NOMO-1 treated with DMSO at 0.1 percent for 48 hours (cell line): ENCODE results near the gene ZYX.

Experiments used
- DNase-seq: peaks from one replicate; lab custom pipeline; 2025; ENCODE audit not compliant: unreplicated experiment; lab: John Stamatoyannopoulos, UW

Gene ZYX, protein sequence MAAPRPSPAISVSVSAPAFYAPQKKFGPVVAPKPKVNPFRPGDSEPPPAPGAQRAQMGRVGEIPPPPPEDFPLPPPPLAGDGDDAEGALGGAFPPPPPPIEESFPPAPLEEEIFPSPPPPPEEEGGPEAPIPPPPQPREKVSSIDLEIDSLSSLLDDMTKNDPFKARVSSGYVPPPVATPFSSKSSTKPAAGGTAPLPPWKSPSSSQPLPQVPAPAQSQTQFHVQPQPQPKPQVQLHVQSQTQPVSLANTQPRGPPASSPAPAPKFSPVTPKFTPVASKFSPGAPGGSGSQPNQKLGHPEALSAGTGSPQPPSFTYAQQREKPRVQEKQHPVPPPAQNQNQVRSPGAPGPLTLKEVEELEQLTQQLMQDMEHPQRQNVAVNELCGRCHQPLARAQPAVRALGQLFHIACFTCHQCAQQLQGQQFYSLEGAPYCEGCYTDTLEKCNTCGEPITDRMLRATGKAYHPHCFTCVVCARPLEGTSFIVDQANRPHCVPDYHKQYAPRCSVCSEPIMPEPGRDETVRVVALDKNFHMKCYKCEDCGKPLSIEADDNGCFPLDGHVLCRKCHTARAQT

DNA sequence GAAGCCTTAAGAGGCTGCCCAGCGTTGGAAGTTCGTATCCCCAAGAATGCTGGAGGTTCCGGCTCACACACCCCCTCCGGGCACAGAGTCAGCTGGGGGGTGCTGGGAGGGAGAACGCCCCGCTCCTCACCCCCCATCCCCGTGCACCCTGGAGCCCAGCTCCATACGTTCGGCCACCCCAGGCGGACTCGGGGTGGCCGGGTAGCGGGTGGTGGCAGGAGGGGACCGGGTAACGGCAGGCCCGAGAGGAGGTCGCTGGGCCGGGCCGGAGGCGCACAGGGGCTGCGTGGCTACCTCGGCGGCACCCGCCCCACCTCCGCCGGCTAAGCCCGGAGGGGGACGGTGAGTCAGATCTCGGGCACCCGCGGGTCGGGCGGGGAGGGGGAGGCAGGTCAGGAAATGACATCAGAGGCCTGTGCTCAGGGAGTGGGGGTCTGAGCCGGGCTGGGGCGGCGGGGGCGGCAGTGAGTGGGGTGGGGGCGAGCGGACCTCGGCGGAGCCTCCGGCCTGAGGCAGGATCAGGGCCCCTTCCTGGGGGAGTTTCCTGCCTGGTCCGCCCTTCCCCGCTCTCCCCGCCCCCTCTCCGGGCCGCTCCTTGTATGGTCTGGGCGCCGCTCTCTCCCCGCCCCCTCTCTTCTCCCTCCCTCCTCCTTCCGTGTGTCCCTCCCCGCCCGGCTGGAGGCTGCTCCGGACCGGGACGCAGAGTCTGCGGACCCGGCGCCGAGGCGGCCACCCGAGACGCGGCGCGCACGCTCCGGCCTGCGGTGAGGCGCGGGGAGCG, at the start of gene ZYX:
TSS of gene ZYX (plus strand) at position 700 of the 781 bp plus-strand sequence. CDS start 227 bp downstream, outside the sequence.
- peak; percentile 74 for DNase-seq

- DNase-seq, result no peak
These were observed 46.9 kb upstream of the ZYX start for GRCh38 chr7:143334244-143334643.

DNA sequence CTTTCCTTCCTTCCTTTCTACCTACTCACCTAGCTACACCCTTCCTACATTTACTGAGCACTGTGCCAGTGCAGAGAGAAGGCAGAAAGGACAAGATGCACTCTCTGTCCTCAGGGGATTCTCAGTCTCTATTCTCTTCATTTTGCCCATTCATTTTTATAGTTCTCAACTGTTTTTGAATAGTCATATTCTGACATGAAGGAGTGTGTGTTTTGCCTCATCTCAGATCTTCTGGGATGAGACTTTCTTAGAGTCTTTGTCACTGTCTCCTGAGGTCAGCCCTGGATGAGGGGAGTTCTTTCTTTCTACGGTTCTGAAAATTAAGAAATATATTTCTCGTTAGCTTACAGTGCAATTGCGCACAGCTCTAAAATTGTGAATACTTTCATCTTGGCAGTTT, 43.9 kb upstream of the ZYX start:
- DNase-seq, result no peak

DNA sequence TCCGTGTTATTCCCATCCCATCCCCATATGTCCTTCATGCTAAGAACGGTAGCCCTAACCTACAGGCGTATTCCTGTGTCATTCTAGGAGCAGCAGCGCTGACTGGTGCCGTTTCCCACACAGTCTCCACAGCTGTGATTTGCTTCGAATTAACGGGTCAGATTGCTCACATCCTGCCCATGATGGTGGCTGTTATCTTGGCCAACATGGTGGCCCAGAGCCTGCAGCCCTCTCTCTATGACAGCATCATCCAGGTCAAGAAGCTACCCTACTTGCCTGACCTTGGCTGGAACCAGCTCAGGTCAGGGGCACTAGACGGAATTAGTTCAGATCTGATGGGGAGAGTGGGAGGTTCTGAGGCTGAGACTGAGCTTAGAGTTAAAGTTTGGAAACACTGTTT, 39.3 kb upstream of the ZYX start:
- no peak for DNase-seq

- DNase-seq, result no peak
These were observed 37.5 kb upstream of the ZYX start for GRCh38 chr7:143343596-143343995.

DNA sequence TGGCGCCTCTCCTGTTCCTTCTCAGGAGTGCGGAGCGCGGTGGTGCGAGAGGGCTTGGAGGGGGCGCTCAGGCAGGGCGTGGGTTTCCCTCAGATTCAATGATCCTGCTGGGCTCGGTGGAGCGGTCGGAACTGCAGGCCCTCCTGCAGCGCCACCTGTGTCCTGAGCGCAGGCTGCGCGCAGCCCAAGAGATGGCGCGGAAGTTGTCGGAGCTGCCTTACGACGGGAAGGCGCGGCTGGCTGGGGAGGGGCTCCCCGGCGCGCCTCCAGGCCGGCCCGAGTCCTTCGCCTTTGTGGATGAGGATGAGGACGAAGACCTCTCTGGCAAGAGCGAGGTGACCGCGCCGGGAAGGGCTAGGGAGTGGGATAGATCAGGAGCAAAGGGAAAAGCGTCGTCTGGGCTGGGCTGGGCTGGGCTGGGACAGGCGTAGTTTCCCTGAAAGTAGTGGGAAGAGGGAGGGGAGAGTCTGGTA, 35.7 kb upstream of the ZYX start:
- DNase-seq, result peak; percentile 67

DNA sequence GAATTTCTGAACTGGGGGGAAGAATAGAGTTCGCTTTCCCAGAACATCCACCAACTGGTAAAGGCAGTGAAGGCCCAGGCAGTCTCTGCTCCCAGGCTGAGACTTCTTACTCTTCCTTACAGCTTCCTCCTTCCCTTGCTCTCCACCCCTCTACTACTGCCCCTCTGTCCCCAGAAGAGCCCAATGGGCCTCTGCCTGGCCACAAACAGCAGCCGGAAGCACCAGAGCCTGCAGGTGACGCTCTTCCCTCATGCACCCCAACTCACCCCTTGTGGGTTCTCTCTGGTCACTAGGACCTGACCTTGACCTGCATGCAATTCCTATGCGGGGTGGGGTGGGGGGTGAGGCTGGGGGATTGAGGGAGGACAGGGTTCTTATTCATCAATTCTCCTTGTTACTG, 35.1 kb upstream of the ZYX start:
- peak; percentile 43 for DNase-seq

- DNase-seq, result no peak
These were observed 33.2 kb upstream of the ZYX start for GRCh38 chr7:143347950-143348349.

DNA sequence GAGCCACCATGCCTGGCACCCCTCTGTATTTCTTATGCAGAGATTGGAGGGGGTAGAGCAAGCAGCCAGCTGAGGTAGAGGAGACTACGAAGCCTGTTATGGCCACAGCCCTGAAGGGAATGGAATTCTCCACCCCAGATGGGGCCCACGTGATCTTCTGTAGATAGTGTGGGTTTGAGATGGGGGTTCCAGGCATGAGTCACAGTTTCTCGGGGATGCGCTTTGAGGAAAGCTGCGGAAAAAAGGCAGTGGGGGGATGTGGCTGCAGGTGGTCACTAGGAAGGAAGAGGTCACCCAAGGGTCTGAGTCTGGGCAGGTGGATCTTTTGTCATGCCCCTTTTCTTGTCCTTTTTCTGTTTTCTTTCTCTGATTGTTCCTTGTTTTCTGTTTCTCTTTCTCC, 30.1 kb upstream of the ZYX start:
- no peak for DNase-seq

GRCh38 chr7:143351574-143351973, 29.6 kb upstream of the ZYX start:
- no peak for DNase-seq

DNA sequence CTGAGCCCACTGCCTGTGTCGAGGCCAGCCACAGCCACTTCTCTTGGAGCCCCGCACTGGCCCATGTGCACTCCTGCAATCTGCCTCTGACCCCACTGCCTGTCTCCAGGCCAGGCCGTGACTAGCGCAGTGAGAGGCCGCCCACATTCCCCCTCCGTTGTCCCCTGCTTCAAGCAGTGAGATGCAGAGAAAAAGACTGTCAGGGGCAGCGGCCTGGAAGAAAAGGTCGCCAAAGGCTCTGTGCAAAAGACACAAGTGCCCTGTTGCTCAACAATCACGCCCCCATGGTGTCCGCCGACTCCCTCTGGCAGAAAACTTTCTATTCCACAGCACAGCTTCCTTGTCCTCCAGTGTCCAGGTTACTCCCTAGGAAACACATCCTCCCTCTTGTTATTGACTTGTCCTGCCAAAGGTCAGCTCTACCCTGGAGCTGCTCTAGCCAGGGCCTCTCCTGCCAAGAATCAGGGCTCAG, 28.6 kb upstream of the ZYX start:
- DNase-seq, result no peak

DNA sequence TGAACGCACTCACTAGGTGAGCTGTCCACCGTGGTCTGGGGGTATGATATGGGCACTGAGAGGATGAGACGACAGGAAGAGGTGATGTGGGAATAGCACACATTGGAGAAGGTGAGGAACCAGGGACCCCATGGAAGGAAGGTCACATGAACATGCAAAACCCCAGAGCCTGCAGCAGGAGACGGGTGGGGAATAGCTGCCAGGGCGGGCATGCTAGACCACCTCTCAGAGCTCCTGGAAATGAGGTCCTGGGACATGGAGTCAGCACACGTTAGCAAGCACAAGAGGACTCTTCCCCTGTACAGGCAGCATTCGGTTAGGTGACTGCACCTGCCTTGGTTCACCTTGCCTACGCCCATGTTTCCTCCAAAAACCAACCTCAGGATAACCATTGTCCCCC, 26.8 kb upstream of the ZYX start:
- DNase-seq, result no peak

GRCh38 chr7:143354965-143355364, 26.2 kb upstream of the ZYX start:
- no peak for DNase-seq

- DNase-seq, result no peak
These were observed 25.4 kb upstream of the ZYX start for GRCh38 chr7:143355450-143356385.

GRCh38 chr7:143356414-143357050, 24.6 kb upstream of the ZYX start:
- no peak for DNase-seq

DNA sequence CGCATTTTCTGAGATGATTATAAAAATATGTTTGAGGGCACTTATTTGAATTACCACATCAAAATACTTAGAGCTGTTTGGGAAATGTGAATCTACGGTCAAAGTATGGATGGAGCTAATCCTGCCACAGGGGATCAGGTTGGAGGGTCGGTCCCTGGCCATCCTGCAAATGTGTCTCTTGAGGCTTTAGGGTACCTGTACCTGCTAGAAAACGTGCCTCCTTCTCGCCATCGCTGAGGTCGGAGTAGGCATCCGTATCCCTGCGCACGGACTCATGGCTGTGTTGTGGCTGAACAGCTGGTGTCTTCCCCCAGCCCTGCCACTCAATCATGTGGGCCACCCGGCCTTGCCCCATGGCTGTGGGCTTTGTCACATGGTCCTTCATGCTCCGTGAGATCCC, 22.5 kb upstream of the ZYX start:
- DNase-seq, result no peak

- DNase-seq, result no peak
These were observed 21.3 kb upstream of the ZYX start for GRCh38 chr7:143359771-143360353.

DNA sequence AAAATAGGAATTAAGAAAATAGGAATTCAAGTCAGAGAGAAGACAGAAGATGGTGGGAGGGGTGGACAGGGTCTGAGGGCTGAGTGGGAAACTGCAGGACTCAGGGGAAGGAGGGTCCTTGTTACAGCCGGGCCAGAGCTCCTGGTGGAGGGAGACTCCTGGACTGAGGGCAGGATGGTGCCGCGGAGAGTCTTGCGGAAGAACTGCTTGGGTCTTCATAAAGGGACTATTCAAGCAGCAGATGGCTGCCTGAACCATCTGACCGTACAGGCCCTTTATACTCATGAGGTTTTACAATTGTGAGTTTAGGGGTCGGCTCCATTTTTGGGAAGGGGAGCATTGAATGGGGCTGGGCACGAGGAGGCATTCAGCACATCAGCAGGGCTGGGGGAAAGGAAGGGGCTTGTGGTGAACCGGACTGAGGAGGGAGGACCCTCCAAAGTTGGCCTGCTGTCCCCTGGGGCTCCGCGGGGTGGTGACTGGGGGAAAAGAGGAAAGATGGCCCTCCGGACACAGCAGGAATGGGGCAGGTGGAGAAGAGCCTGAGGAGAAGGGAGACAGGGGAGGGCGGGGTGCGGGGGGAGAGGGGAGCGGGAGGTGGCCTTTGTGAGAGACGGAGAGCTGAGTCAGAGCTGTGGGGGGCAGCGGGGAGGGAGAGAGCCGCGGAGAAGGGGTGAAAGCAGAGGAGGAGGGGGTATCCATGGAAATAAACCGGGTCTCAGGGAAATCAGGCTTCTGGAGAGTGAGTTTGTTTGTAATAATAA, 20.2 kb upstream of the ZYX start:
- no peak for DNase-seq

DNA sequence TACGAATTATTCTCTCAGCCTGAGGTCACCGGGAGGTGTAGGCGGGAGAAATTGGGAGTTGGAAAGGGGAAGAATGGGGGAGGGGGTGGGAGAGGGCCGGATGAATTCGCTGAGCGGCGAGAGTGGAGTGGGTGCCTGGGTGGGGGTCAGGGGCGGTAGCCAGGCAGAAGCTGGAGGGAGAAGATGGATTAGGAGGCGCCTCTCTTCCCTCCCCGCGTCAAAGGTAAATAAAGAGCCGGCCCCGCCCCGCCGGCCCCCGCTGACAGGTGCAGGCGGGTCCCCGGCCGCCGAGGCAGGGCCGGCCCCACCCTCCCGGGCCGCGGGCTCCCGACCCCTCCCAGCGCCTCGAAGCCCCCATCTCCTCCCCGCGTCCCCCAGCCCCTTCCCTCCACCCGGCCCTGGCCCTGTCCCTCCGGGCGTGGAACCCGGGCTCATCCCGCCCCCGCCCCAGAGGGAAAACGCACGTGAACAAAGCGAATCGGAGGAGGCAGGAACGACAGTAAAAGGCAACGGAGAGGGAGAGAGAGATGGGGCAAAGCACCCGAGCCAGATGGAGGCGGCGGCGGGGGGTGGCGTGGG, 19.5 kb upstream of the ZYX start:
- DNase-seq, result no peak
